Measurements from ENCODE around the gene FBXO41.

FBXO41 gene

GRCh38 chr2:73250872-73251846 lies 33.1 kb downstream of the FBXO41 start:
- Mint-ChIP-seq H3K9me3 (no peaks in the 10 kb centered on the region), H3K4me1 (no peaks in the 10 kb centered on the region), H3K4me3 (no peak overlapping the region), H3K27me3 (ENCODE audit: low read depth) (no peaks in the 10 kb centered on the region), H3K36me3 (ENCODE audit: low read depth) (peaks cover 64% of the 10 kb centered on the region), H3K27ac (no peak overlapping the region)
- TF ChIP-seq CTCF (IDR thresholded peaks at IDR 0.05; ENCODE audit: unreplicated experiment in 3 of 3) = no peak

GRCh38 chr2:73249636-73250035 lies 34.6 kb downstream of the FBXO41 start:
- H3K4me3 Mint-ChIP-seq = no peak overlapping the region
- no peak for TF ChIP-seq CTCF (IDR thresholded peaks at IDR 0.05; ENCODE audit: unreplicated experiment in 3 of 3)
- no peak overlapping the region for H3K27ac Mint-ChIP-seq
- H3K9me3 Mint-ChIP-seq = no peaks in the 10 kb centered on the region
- H3K36me3 Mint-ChIP-seq (ENCODE audit: low read depth) = peaks cover 75% of the 10 kb centered on the region
- no peaks in the 10 kb centered on the region for H3K4me1 Mint-ChIP-seq
- H3K27me3 Mint-ChIP-seq (ENCODE audit: low read depth) = no peaks in the 10 kb centered on the region

GRCh38 chr2:73246850-73247249 lies 37.4 kb downstream of the FBXO41 start:
- Mint-ChIP-seq H3K27ac (no peak overlapping the region), H3K4me1 (no peaks in the 10 kb centered on the region), H3K9me3 (no peaks in the 10 kb centered on the region), H3K4me3 (no peak overlapping the region), H3K27me3 (ENCODE audit: low read depth) (no peaks in the 10 kb centered on the region), H3K36me3 (ENCODE audit: low read depth) (peaks cover 77% of the 10 kb centered on the region)
- TF ChIP-seq CTCF (IDR thresholded peaks at IDR 0.05; ENCODE audit: unreplicated experiment in 3 of 3) = no peak

GRCh38 chr2:73244580-73244979 lies 39.7 kb downstream of the FBXO41 start:
- H3K27me3 Mint-ChIP-seq (ENCODE audit: low read depth) = no peaks in the 10 kb centered on the region
- no peak overlapping the region for H3K4me3 Mint-ChIP-seq
- TF ChIP-seq CTCF (IDR thresholded peaks at IDR 0.05; ENCODE audit: unreplicated experiment in 3 of 3) = no peak
- no peaks in the 10 kb centered on the region for H3K4me1 Mint-ChIP-seq
- peaks cover 65% of the 10 kb centered on the region for H3K36me3 Mint-ChIP-seq (ENCODE audit: low read depth)
- H3K27ac Mint-ChIP-seq = no peak overlapping the region
- no peaks in the 10 kb centered on the region for H3K9me3 Mint-ChIP-seq

- H3K27ac Mint-ChIP-seq = no peak overlapping the region
- no peaks in the 10 kb centered on the region for H3K27me3 Mint-ChIP-seq (ENCODE audit: low read depth)
- no peak overlapping the region for H3K4me3 Mint-ChIP-seq
- no peaks in the 10 kb centered on the region for H3K9me3 Mint-ChIP-seq
- no peaks in the 10 kb centered on the region for H3K4me1 Mint-ChIP-seq
- peaks cover 59% of the 10 kb centered on the region for H3K36me3 Mint-ChIP-seq (ENCODE audit: low read depth)
- TF ChIP-seq CTCF (IDR thresholded peaks at IDR 0.05; ENCODE audit: unreplicated experiment in 3 of 3) = no peak
These were observed 40.3 kb downstream of the FBXO41 start for GRCh38 chr2:73243884-73244570.
